ENCODE measurements around the gene NR2E3. TPM values are rescaled to one million over a fixed set of nuclear protein-coding genes. Genes with fewer than 3 reads are reported as not detected.
A peak's percentile ranks its signal among the peaks of the same experiment; 100 is the strongest.

Gene NR2E3
- total RNA-seq, 2 donors from 2014 or later = 0.52 TPM; not detected in 1

GRCh38 chr15:71788646-71789579 is 21.4 kb upstream of the NR2E3 start:
- Histone ChIP-seq H3K4me1 (peaks cover 5% of the 10 kb centered on the region), H3K4me3 (no peak overlapping the region), H3K27me3 (no peaks in the 10 kb centered on the region), H3K27ac (no peak overlapping the region), H3K36me3 (replicated peaks in 1 of 2; ENCODE audit: insufficient read depth in 1 of 2, low read depth in 2 of 2) (no peaks in the 10 kb centered on the region), H3K9me3 (no peaks in the 10 kb centered on the region)
- DNase-seq (no peak), ATAC-seq (no peak)
- 65 to 77% methylated on average over 14 to 15 of the region's 15 CpGs for WGBS, 2 donors
- TF ChIP-seq CTCF (IDR thresholded peaks at IDR 0.05) (no peak), POLR2A (IDR thresholded peaks at IDR 0.05) (no peak)
- intact Hi-C loops (cut with DNase I) = no loop called here

GRCh38 chr15:71789616-71790015 is 20.7 kb upstream of the NR2E3 start:
- WGBS, 2 donors = 78 to 82% methylated on average over 6 of the region's 6 CpGs
- ATAC-seq = no peak
- TF ChIP-seq CTCF (IDR thresholded peaks at IDR 0.05) (no peak), POLR2A (IDR thresholded peaks at IDR 0.05) (no peak)
- Histone ChIP-seq H3K27ac (peak overlapping the region in 3 of 4 donors; percentile 48 to 80 (median 72)), H3K9me3 (no peaks in the 10 kb centered on the region), H3K4me3 (no peak overlapping the region), H3K27me3 (no peaks in the 10 kb centered on the region), H3K4me1 (peaks cover 5% of the 10 kb centered on the region), H3K36me3 (replicated peaks in 1 of 2; ENCODE audit: insufficient read depth in 1 of 2, low read depth in 2 of 2) (no peaks in the 10 kb centered on the region)
- intact Hi-C loops (cut with DNase I) = no loop called here
- DNase-seq = no peak

GRCh38 chr15:71790081-71790480 is 20.3 kb upstream of the NR2E3 start:
- Histone ChIP-seq H3K4me3 (no peak overlapping the region), H3K9me3 (no peaks in the 10 kb centered on the region), H3K4me1 (peaks cover 5% of the 10 kb centered on the region), H3K36me3 (replicated peaks in 1 of 2; ENCODE audit: insufficient read depth in 1 of 2, low read depth in 2 of 2) (no peaks in the 10 kb centered on the region), H3K27ac (peak overlapping the region; percentile 48 to 80 (median 65)), H3K27me3 (no peaks in the 10 kb centered on the region)
- WGBS, 2 donors = 50 to 57% methylated on average over 10 of the region's 10 CpGs
- intact Hi-C loops (cut with DNase I) = no loop called here
- peak; percentile 79 for ATAC-seq
- peak in 3 of 4 donors; percentile 29 to 55 (median 39) for DNase-seq
- TF ChIP-seq POLR2A (IDR thresholded peaks at IDR 0.05) (peak in 1 of 3 donors; percentile 21), CTCF (IDR thresholded peaks at IDR 0.05) (no peak)

GRCh38 chr15:71791975-71792374 is 18.4 kb upstream of the NR2E3 start:
- no peaks in the 10 kb centered on the region for H3K36me3 ChIP-seq (replicated peaks in 1 of 2; ENCODE audit: insufficient read depth in 1 of 2, low read depth in 2 of 2)
- DNase-seq (no peak), ATAC-seq (no peak)
- intact Hi-C loops (cut with DNase I) = no loop called here
- H3K4me1 ChIP-seq = peaks cover 5% of the 10 kb centered on the region
- H3K9me3 ChIP-seq = no peaks in the 10 kb centered on the region
- no peak overlapping the region for H3K27ac ChIP-seq
- 79 to 80% methylated on average over 7 of the region's 7 CpGs for WGBS, 2 donors
- TF ChIP-seq POLR2A (IDR thresholded peaks at IDR 0.05) = no peak
- TF ChIP-seq CTCF (IDR thresholded peaks at IDR 0.05) = no peak
- H3K27me3 ChIP-seq = no peaks in the 10 kb centered on the region
- no peak overlapping the region for H3K4me3 ChIP-seq
